H9 (cell line): ENCODE data around the gene NARS2. TPM values are rescaled to one million over a fixed set of nuclear protein-coding genes. Genes with fewer than 3 reads are reported as not detected.

Experiments
- DNase-seq: peaks from one replicate; pipeline ENCODE4 v3.0.0-alpha.2; 2017
- H2AFZ ChIP-seq: one replicate; pipeline ENCODE4 v1.6.1; 2013; ENCODE audit warnings: mild to moderate bottlenecking, low read length, control low read depth, moderate library complexity
- H2AK5ac ChIP-seq: 2 replicates; pipeline ENCODE4 v1.6.1; 2013; ENCODE audit warnings: low read length, control low read depth, mixed read lengths; ENCODE audit not compliant: insufficient read length
- H2BK120ac ChIP-seq: one replicate; pipeline ENCODE4 v1.6.1; 2013; ENCODE audit warnings: low read depth, mild to moderate bottlenecking, low read length, control low read depth, inconsistent platforms; ENCODE audit not compliant: poor library complexity, severe bottlenecking
- H2BK12ac ChIP-seq: 2 replicates; pipeline ENCODE4 v1.6.1; 2013; ENCODE audit warnings: low read length, control low read depth, mixed read lengths, low read depth; ENCODE audit not compliant: insufficient read length
- H2BK15ac ChIP-seq: 2 replicates; pipeline ENCODE4 v1.6.1; 2013; ENCODE audit warnings: low read depth, low read length, control low read depth
- H2BK20ac ChIP-seq: one replicate; pipeline ENCODE4 v1.6.1; 2013; ENCODE audit warnings: low read depth, mild to moderate bottlenecking, low read length, control low read depth, inconsistent platforms; ENCODE audit not compliant: poor library complexity, severe bottlenecking
- H2BK5ac ChIP-seq: 2 replicates; pipeline ENCODE4 v1.6.1; 2013; ENCODE audit warnings: low read length, control low read depth, mixed read lengths; ENCODE audit not compliant: insufficient read length
- H3K14ac ChIP-seq: 2 replicates; pipeline ENCODE4 v1.6.1; 2013; ENCODE audit warnings: low read length, control low read depth; ENCODE audit not compliant: insufficient read depth
- H3K18ac ChIP-seq: 2 replicates; pipeline ENCODE4 v1.6.1; 2013; ENCODE audit warnings: low read depth, mild to moderate bottlenecking, mixed read lengths, low read length, control low read depth; ENCODE audit not compliant: insufficient read length
- H3K23ac ChIP-seq: 2 replicates; pipeline ENCODE4 v1.6.1; 2013; ENCODE audit warnings: low read length, control low read depth, mixed read lengths, low read depth; ENCODE audit not compliant: insufficient read length
- H3K23me2 ChIP-seq: 2 replicates; pipeline ENCODE4 v1.6.1; 2013; ENCODE audit warnings: low read depth, mild to moderate bottlenecking, mixed read lengths, low read length, control low read depth; ENCODE audit not compliant: insufficient read length, poor library complexity, severe bottlenecking
- H3K27ac ChIP-seq: 2 replicates; pipeline ENCODE4 v1.5.1; 2013; ENCODE audit warnings: low read length, control low read depth, mixed read lengths, low read depth; ENCODE audit not compliant: insufficient read length
- H3K27me3 ChIP-seq: 2 replicates; pipeline ENCODE4 v1.6.1; 2013; ENCODE audit warnings: low read length, control low read depth, inconsistent platforms; ENCODE audit not compliant: insufficient read depth
- H3K4ac ChIP-seq: 2 replicates; pipeline ENCODE4 v1.6.1; 2013; ENCODE audit warnings: low read depth, mild to moderate bottlenecking, control low read depth, inconsistent platforms, low read length, moderate library complexity
- H3K4me1 ChIP-seq: 2 replicates; pipeline ENCODE4 v1.6.1; 2013; ENCODE audit warnings: low read length, control low read depth, inconsistent platforms; ENCODE audit not compliant: insufficient read depth
- H3K4me2 ChIP-seq: 2 replicates; pipeline ENCODE4 v1.6.1; 2013; ENCODE audit warnings: low read length, control low read depth, mixed read lengths; ENCODE audit not compliant: insufficient read length, insufficient read depth
- H3K56ac ChIP-seq: 2 replicates; pipeline ENCODE4 v1.6.1; 2013; ENCODE audit warnings: low read depth, mild to moderate bottlenecking, mixed read lengths, low read length, control low read depth; ENCODE audit not compliant: insufficient read length
- H3K79me1 ChIP-seq: 2 replicates; pipeline ENCODE4 v1.6.1; 2013; ENCODE audit warnings: low read depth, mild to moderate bottlenecking, moderate library complexity, low read length, control low read depth, inconsistent platforms; ENCODE audit not compliant: insufficient read depth, poor library complexity, severe bottlenecking
- H3K79me2 ChIP-seq: 2 replicates; pipeline ENCODE4 v1.6.1; 2013; ENCODE audit warnings: low read length, control low read depth, inconsistent platforms; ENCODE audit not compliant: insufficient read depth
- H3K9ac ChIP-seq: 2 replicates; pipeline ENCODE4 v1.6.1; 2013; ENCODE audit warnings: low read length, control low read depth, mixed read lengths; ENCODE audit not compliant: insufficient read length; ENCODE audit errors: extremely low read depth
- H3K9me3 ChIP-seq: one replicate; pipeline ENCODE4 v1.6.1; 2013; ENCODE audit warnings: low read depth, low read length, inconsistent platforms; ENCODE audit not compliant: control insufficient read depth
- H3T11ph ChIP-seq: one replicate; pipeline ENCODE4 v1.6.1; 2013; ENCODE audit warnings: mild to moderate bottlenecking, low read length, control low read depth, inconsistent platforms
- H4K20me1 ChIP-seq: one replicate; pipeline ENCODE4 v1.6.1; 2013; ENCODE audit not compliant: control insufficient read depth, insufficient read length, insufficient read depth
- H4K5ac ChIP-seq: 2 replicates; pipeline ENCODE4 v1.6.1; 2013; ENCODE audit warnings: low read depth, mild to moderate bottlenecking, mixed read lengths, low read length, control low read depth; ENCODE audit not compliant: insufficient read length
- H4K8ac ChIP-seq: replicated peaks from 2 replicates; pipeline ENCODE4 v1.6.1; 2013; ENCODE audit warnings: low read length, control low read depth, mixed read lengths, low read depth; ENCODE audit not compliant: insufficient read length
- H4K91ac ChIP-seq: 2 replicates; pipeline ENCODE4 v1.6.1; 2013; ENCODE audit warnings: low read depth, mild to moderate bottlenecking, moderate library complexity, mixed read lengths, low read length, control low read depth; ENCODE audit not compliant: insufficient read length
- H3K27ac Mint-ChIP-seq, 3 experiments: 2 replicates in 2 of 3; 3 replicates in 1 of 3; pipeline ENCODE4 v1.8.0; 2020 to 2021; ENCODE audit warnings: mixed read lengths in 3 of 3, mild to moderate bottlenecking in 1 of 3, moderate library complexity in 1 of 3
- H3K27me3 Mint-ChIP-seq: 2 replicates; pipeline ENCODE4 v1.8.0; 2021; ENCODE audit warnings: low read depth, mild to moderate bottlenecking, moderate library complexity, mixed read lengths
- H3K36me3 Mint-ChIP-seq, 3 experiments: 2 replicates in 2 of 3; 3 replicates in 1 of 3; pipeline ENCODE4 v1.8.0; 2020 to 2021; ENCODE audit warnings: low read depth in 3 of 3, mixed read lengths in 3 of 3; ENCODE audit not compliant: insufficient read depth in 1 of 3
- H3K4me1 Mint-ChIP-seq, 2 experiments: 2 replicates each; pipeline ENCODE4 v1.8.0; 2020; ENCODE audit warnings: mixed read lengths in 2 of 2
- H3K4me3 Mint-ChIP-seq, 2 experiments: 2 replicates in 1 of 2; 3 replicates in 1 of 2; pipeline ENCODE4 v1.8.0; 2020 to 2021; ENCODE audit warnings: mild to moderate bottlenecking in 2 of 2, mixed read lengths in 2 of 2, moderate library complexity in 1 of 2
- H3K9me3 Mint-ChIP-seq, 2 experiments: 2 replicates in 1 of 2; 3 replicates in 1 of 2; pipeline ENCODE4 v1.8.0; 2020; ENCODE audit warnings: mild to moderate bottlenecking in 2 of 2, mixed read lengths in 2 of 2, moderate library complexity in 1 of 2
- total RNA-seq: library from RNA; stranded (reverse); gene quantifications from 2 replicates; pipeline ENCODE4 v1.2.1, GENCODE V29; 2021
- TF ChIP-seq, protein P1 (sequence below): fragments of 200-600 bp; sonication (generic); conservative IDR thresholded peaks from 3 replicates; pipeline ENCODE4 v1.8.0; 2021; ENCODE audit warnings: antibody characterized with exemption, mild to moderate bottlenecking

NARS2 gene
- total RNA-seq, 1 experiment from 2014 or later: 29.7 TPM

DNA sequence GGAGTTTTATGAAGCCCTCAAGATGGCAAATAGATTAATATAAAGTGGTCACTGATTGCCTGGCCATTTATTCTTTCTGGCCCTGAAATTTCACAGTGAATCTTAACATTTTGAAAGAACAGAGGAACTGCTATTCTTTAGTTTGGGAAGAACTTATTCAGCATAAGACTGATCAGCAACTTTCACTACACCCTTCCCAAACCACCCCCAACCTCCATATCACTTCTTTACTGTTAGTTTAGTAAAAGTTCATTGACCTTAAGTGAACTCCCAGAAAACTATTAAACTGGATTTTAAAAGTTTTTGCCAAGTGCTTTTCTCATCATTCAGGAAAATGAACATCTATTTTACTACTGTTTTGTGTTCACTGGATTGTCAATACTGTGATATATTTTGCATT is 77.4 kb downstream of the NARS2 start:
- Histone ChIP-seq H4K5ac (no peak overlapping the region), H3K56ac (no peak overlapping the region), H3K18ac (no peak overlapping the region), H2BK20ac (no peak overlapping the region), H3K9me3 (no peaks in the 10 kb centered on the region), H2BK12ac (no peak overlapping the region), H2BK5ac (no peak overlapping the region), H3K9ac (no peak overlapping the region), H4K91ac (no peak overlapping the region), H2AFZ (no peak overlapping the region), H2BK120ac (no peak overlapping the region), H4K8ac (no peak overlapping the region), H3K23me2 (no peaks in the 10 kb centered on the region), H3K14ac (no peak overlapping the region), H3K4me1 (no peaks in the 10 kb centered on the region), H3K4me2 (no peak overlapping the region), H3K4ac (no peak overlapping the region), H3T11ph (no peak overlapping the region), H2BK15ac (no peak overlapping the region), H2AK5ac (no peak overlapping the region), H3K27ac (no peak overlapping the region), H3K79me1 (no peaks in the 10 kb centered on the region), H4K20me1 (no peaks in the 10 kb centered on the region), H3K23ac (no peak overlapping the region), H3K27me3 (no peaks in the 10 kb centered on the region), H3K79me2 (no peaks in the 10 kb centered on the region)
- TF ChIP-seq, protein P1, sequence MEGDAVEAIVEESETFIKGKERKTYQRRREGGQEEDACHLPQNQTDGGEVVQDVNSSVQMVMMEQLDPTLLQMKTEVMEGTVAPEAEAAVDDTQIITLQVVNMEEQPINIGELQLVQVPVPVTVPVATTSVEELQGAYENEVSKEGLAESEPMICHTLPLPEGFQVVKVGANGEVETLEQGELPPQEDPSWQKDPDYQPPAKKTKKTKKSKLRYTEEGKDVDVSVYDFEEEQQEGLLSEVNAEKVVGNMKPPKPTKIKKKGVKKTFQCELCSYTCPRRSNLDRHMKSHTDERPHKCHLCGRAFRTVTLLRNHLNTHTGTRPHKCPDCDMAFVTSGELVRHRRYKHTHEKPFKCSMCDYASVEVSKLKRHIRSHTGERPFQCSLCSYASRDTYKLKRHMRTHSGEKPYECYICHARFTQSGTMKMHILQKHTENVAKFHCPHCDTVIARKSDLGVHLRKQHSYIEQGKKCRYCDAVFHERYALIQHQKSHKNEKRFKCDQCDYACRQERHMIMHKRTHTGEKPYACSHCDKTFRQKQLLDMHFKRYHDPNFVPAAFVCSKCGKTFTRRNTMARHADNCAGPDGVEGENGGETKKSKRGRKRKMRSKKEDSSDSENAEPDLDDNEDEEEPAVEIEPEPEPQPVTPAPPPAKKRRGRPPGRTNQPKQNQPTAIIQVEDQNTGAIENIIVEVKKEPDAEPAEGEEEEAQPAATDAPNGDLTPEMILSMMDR: no peak
- H3K36me3 Mint-ChIP-seq: no peaks in the 10 kb centered on the region; a peak in 2 of 7 replicates
- H3K27me3 Mint-ChIP-seq: no peaks in the 10 kb centered on the region
- no peak overlapping the region for H3K4me3 Mint-ChIP-seq
- no peak overlapping the region for H3K27ac Mint-ChIP-seq
- no peaks in the 10 kb centered on the region for H3K9me3 Mint-ChIP-seq
- peaks cover 6 to 7% of the 10 kb centered on the region in 2 experiments; a peak in 3 of 4 replicates for H3K4me1 Mint-ChIP-seq
- DNase-seq: no peak
